Measurements from ENCODE around the gene SV2C.
A peak's percentile ranks its signal among the peaks of the same experiment; 100 is the strongest.

Gene SV2C

GRCh38 chr5:76251656-76252055, 168.5 kb downstream of the SV2C start:
- no peak for DNase-seq (ENCODE audit: low spot score)

- no peak for DNase-seq (ENCODE audit: low spot score)
These were observed 169.3 kb downstream of the SV2C start for GRCh38 chr5:76252437-76252836.

GRCh38 chr5:76256116-76256889, 173.1 kb downstream of the SV2C start:
- peak; percentile 67 for DNase-seq (ENCODE audit: low spot score)

- DNase-seq (ENCODE audit: low spot score): no peak
These were observed 174.1 kb downstream of the SV2C start for GRCh38 chr5:76257225-76257833.

GRCh38 chr5:76257897-76258296, 174.7 kb downstream of the SV2C start:
- DNase-seq (ENCODE audit: low spot score): no peak

- DNase-seq (ENCODE audit: low spot score): no peak
These were observed 181.5 kb downstream of the SV2C start for GRCh38 chr5:76264681-76265080.

GRCh38 chr5:76269259-76269931, 186.2 kb downstream of the SV2C start:
- no peak for DNase-seq (ENCODE audit: low spot score)

GRCh38 chr5:76269932-76270610, 186.9 kb downstream of the SV2C start:
- no peak for DNase-seq (ENCODE audit: low spot score)

- DNase-seq (ENCODE audit: low spot score): no peak
These were observed 188.7 kb downstream of the SV2C start for GRCh38 chr5:76271836-76272235.

GRCh38 chr5:76273206-76273885, 190.2 kb downstream of the SV2C start:
- DNase-seq (ENCODE audit: low spot score): no peak

- no peak for DNase-seq (ENCODE audit: low spot score)
These were observed 191.4 kb downstream of the SV2C start for GRCh38 chr5:76274571-76274970.

GRCh38 chr5:76277736-76278135, 194.6 kb downstream of the SV2C start:
- DNase-seq (ENCODE audit: low spot score): no peak

- DNase-seq (ENCODE audit: low spot score): no peak
These were observed 195.1 kb downstream of the SV2C start for GRCh38 chr5:76278261-76278789.

GRCh38 chr5:76280494-76280893, 197.3 kb downstream of the SV2C start:
- no peak for DNase-seq (ENCODE audit: low spot score)

GRCh38 chr5:76283670-76284069, 200.5 kb downstream of the SV2C start:
- no peak for DNase-seq (ENCODE audit: low spot score)

GRCh38 chr5:76289692-76290091, 206.5 kb downstream of the SV2C start:
- DNase-seq (ENCODE audit: low spot score): no peak

GRCh38 chr5:76290321-76290757, 207.2 kb downstream of the SV2C start:
- DNase-seq (ENCODE audit: low spot score): no peak

GRCh38 chr5:76291305-76292077, 208.3 kb downstream of the SV2C start:
- no peak for DNase-seq (ENCODE audit: low spot score)

- no peak for DNase-seq (ENCODE audit: low spot score)
These were observed 209.6 kb downstream of the SV2C start for GRCh38 chr5:76292620-76293322.

- no peak for DNase-seq (ENCODE audit: low spot score)
These were observed 211.4 kb downstream of the SV2C start for GRCh38 chr5:76294573-76294972.

Measured in AG08396 (cell line).